ENCODE measurements around the gene GRIN3A.

DNA sequence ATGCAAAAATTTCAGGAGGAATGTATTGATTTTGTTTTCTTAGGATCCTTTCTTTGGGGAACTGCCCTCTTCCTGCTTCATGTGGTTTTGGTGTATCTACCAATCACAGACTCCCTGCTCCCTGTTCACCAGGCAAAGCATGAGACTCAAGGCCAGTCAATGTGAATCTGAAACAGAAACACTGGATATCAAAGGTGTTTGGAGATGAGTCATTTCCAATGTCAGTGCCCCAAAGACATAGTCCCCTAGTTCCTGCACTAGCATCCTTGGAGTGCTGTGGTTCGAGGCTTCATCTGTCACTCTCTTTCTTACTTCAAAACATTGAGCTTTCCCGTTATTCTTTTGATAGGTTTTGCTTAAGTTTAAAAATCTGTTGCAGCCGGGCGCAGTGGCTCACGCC is 151.8 kb downstream of the GRIN3A start:
- no peak for TF ChIP-seq CTCF (IDR thresholded peaks at IDR 0.05)
- no peak for TF ChIP-seq POLR2A (IDR thresholded peaks at IDR 0.05)
